ENCODE measurements around the gene SS18L1.

The SS18L1 gene

GRCh38 chr20:62177307-62177706 lies 33.7 kb downstream of the SS18L1 start:
- no peak for FAIRE-seq

GRCh38 chr20:62178316-62179161 lies 35.0 kb downstream of the SS18L1 start:
- no peak for FAIRE-seq

GRCh38 chr20:62179162-62179504 lies 35.6 kb downstream of the SS18L1 start:
- FAIRE-seq = no peak

GRCh38 chr20:62181808-62182207 lies 38.2 kb downstream of the SS18L1 start:
- FAIRE-seq = no peak

GRCh38 chr20:62182469-62183425 lies 39.2 kb downstream of the SS18L1 start, which contains the start of gene MTG2:
Gene MTG2, plus strand, starts transcription at chr20:62183028. Its CDS starts 10,393 bp downstream, at chr20:62193421.
- no peak for FAIRE-seq

GRCh38 chr20:62183426-62184142 lies 40.0 kb downstream of the SS18L1 start:
- no peak for FAIRE-seq

GRCh38 chr20:62186096-62186426 lies 42.5 kb downstream of the SS18L1 start:
- FAIRE-seq = no peak

- FAIRE-seq = no peak
Measured at GRCh38 chr20:62186887-62187866, 43.6 kb downstream of the SS18L1 start.

- FAIRE-seq = no peak
Measured at GRCh38 chr20:62190639-62191411, 47.3 kb downstream of the SS18L1 start.

GRCh38 chr20:62191781-62192559 lies 48.4 kb downstream of the SS18L1 start:
- FAIRE-seq = no peak

GRCh38 chr20:62192635-62193034 lies 49.1 kb downstream of the SS18L1 start:
- FAIRE-seq = no peak

GRCh38 chr20:62193079-62194025 lies 49.8 kb downstream of the SS18L1 start:
- no peak for FAIRE-seq

- FAIRE-seq = no peak
Measured at GRCh38 chr20:62195075-62195405, 51.5 kb downstream of the SS18L1 start.

GRCh38 chr20:62195736-62196135 lies 52.2 kb downstream of the SS18L1 start:
- no peak for FAIRE-seq

- FAIRE-seq = no peak
Measured at GRCh38 chr20:62196286-62196685, 52.7 kb downstream of the SS18L1 start.

- FAIRE-seq = no peak
Measured at GRCh38 chr20:62197311-62197710, 53.7 kb downstream of the SS18L1 start.

- no peak for FAIRE-seq
Measured at GRCh38 chr20:62197801-62198200, 54.2 kb downstream of the SS18L1 start.

GRCh38 chr20:62198496-62198895 lies 54.9 kb downstream of the SS18L1 start:
- FAIRE-seq = no peak

GRCh38 chr20:62198931-62199330 lies 55.4 kb downstream of the SS18L1 start:
- no peak for FAIRE-seq
